CD8-positive, alpha-beta memory T cell (primary cell): ENCODE results near the gene NDOR1. TPM values are rescaled to one million over a fixed set of nuclear protein-coding genes. Genes with fewer than 3 reads are reported as not detected.
A peak's percentile ranks its signal among the peaks of the same experiment; 100 is the strongest.

Source experiments
- CTCF ChIA-PET: fragments of 350-600 bp; sonication (Branson Sonifier 250); formaldehyde crosslinking; loops from one replicate; lab custom pipeline; 2021; ENCODE audit warnings: antibody characterized with exemption; lab: Charles Lee
- POLR2A ChIA-PET: fragments of 350-600 bp; sonication (Branson Sonifier 250); formaldehyde crosslinking; loops from one replicate; lab custom pipeline; 2021; ENCODE audit warnings: antibody characterized with exemption; lab: Charles Lee
- DNase-seq, 5 donors: peaks; one replicate each; pipeline versions ENCODE4 v3.0.0 to v3.0.0-alpha.2; 2020 to 2022; ENCODE audit warnings: mixed read lengths in 1 of 5
- H3K27ac ChIP-seq: one replicate; pipeline ENCODE4 v1.7.0; 2013; ENCODE audit warnings: low read depth, mild to moderate bottlenecking, low read length, moderate library complexity
- H3K27me3 ChIP-seq: 2 replicates; pipeline ENCODE4 v1.7.0; 2013; ENCODE audit warnings: low read length, mild to moderate bottlenecking; ENCODE audit not compliant: insufficient read depth, poor library complexity, severe bottlenecking
- H3K36me3 ChIP-seq: 2 replicates; pipeline ENCODE4 v1.7.0; 2013; ENCODE audit warnings: mild to moderate bottlenecking, low read length, moderate library complexity; ENCODE audit not compliant: insufficient read depth
- H3K4me1 ChIP-seq: 2 replicates; pipeline ENCODE4 v1.7.0; 2013; ENCODE audit warnings: mild to moderate bottlenecking, low read length, moderate library complexity; ENCODE audit not compliant: insufficient read depth
- H3K4me3 ChIP-seq: 2 replicates; pipeline ENCODE4 v1.7.0; 2013; ENCODE audit warnings: mild to moderate bottlenecking, low read length
- H3K9me3 ChIP-seq: 2 replicates; pipeline ENCODE4 v1.7.0; 2013; ENCODE audit warnings: mild to moderate bottlenecking, low read length
- H3K27ac Mint-ChIP-seq, 8 donors: one replicate each; pipeline ENCODE4 v1.8.0; 2020 to 2021; ENCODE audit warnings: mixed read lengths in 8 of 8, mild to moderate bottlenecking in 6 of 8, inconsistent platforms in 3 of 8, moderate library complexity in 3 of 8
- H3K27me3 Mint-ChIP-seq, 2 donors: one replicate each; pipeline ENCODE4 v1.8.0; 2020 to 2021; ENCODE audit warnings: mixed read lengths in 2 of 2, mild to moderate bottlenecking in 1 of 2, moderate library complexity in 1 of 2
- H3K36me3 Mint-ChIP-seq, 3 donors: one replicate each; pipeline ENCODE4 v1.8.0; 2020 to 2021; ENCODE audit warnings: mixed read lengths in 3 of 3, inconsistent platforms in 1 of 3, mild to moderate bottlenecking in 1 of 3
- H3K4me1 Mint-ChIP-seq, 3 donors: one replicate each; pipeline ENCODE4 v1.8.0; 2020 to 2021; ENCODE audit warnings: mixed read lengths in 3 of 3, inconsistent platforms in 1 of 3, mild to moderate bottlenecking in 1 of 3
- H3K4me3 Mint-ChIP-seq, 7 donors: one replicate each; pipeline ENCODE4 v1.8.0; 2020 to 2021; ENCODE audit warnings: mixed read lengths in 7 of 7, mild to moderate bottlenecking in 6 of 7, moderate library complexity in 4 of 7, inconsistent platforms in 2 of 7
- H3K9me3 Mint-ChIP-seq, 5 donors: one replicate each; pipeline ENCODE4 v1.8.0; 2020 to 2022; ENCODE audit warnings: mixed read lengths in 5 of 5, mild to moderate bottlenecking in 3 of 5, moderate library complexity in 2 of 5, inconsistent platforms in 1 of 5
- polyA plus RNA-seq: library from polyadenylated mRNA; unstranded; fragments of 300-500 nt; fragmentation: Illumina TruSeq; gene quantifications from one replicate; pipeline ENCODE4 v1.2.3, GENCODE V29; 2021
- total RNA-seq, 2 experiments: library from RNA; stranded (reverse); gene quantifications; one replicate each; pipeline ENCODE4 v1.2.3, GENCODE V29; 2021

NDOR1 gene
- total and polyA plus RNA-seq, 3 experiments from 2014 or later = 9.9 to 47.4 (median 45.1) TPM

DNA sequence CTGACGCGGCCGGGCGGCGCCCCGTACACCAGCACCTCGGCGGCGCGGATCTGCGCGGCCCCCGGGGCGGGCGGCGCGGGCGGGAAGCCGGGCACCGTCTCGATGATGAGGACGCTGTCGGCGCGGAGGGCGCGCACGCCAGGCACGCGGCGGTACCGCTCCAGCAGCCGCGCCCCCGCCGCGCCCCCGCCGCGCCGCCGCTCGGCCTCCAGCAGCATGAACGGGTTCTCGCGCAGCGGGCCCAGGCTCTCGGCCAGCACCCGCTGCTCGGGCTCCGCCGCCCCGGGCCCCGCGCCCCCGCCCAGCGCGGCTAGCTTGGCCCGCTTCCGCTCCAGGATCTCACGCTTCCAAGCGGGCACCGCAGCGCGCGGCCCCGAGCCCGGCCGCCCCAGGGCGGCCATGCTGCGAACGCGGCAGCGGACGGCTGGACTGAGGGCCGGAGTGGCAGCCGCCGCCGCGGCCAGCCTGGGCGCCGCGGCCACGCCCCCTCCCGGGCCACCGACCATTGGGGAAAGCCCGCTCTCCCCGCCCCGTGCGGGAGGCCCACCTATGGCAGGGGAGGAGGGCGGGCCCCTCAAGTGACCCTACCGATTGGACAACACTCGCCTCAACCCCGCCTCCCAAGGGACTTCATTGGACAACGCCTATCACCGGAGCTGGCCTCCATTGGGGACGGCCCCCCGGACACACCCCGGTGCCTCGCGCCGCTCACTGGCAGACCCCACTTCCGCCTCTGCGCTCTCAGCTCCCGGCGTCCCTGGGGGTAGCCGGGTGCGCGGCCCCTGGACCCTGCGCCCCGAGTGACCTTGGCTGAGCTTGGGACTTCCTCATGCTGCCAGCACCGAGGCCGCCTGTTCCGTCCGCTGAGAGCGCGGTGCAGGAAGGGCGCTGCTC, 4.9 kb upstream of the NDOR1 start, which contains the start of gene TPRN:
TSS of gene TPRN (minus strand) at position 431 of the 894 bp plus-strand sequence. CDS start at position 401, 30 bp downstream.
- Histone ChIP-seq H3K27ac (peak within 1 kb of the TSS; percentile 74), H3K4me3 (peak within 1 kb of the TSS; percentile 78), H3K4me1 (peaks cover 30% of the 10 kb centered on the region), H3K9me3 (no peaks in the 10 kb centered on the region), H3K27me3 (no peaks in the 10 kb centered on the region), H3K36me3 (no peaks in the 10 kb centered on the region)
- CTCF ChIA-PET = interaction anchor here (0.7 to 2.6 kb wide), 5 partner anchors 11 to 104 kb away, joined by 3 to 13 read pairs (median 4); partner anchors contain the start of genes ANAPC2, CYSRT1, RNF224 and SSNA1
- Mint-ChIP-seq H3K27me3 (no peaks in the 10 kb centered on the region), H3K4me3 (peak within 1 kb of the TSS; percentile 79 to 98 (median 83)), H3K9me3 (no peaks in the 10 kb centered on the region), H3K27ac (peak within 1 kb of the TSS; percentile 66 to 97 (median 78)), H3K36me3 (peaks cover 0 to 2% (median 0%) of the 10 kb centered on the region in 3 donors), H3K4me1 (peaks cover 20 to 35% (median 21%) of the 10 kb centered on the region in 3 donors)
- peak; percentile 95 to 99 (median 98) for DNase-seq
- POLR2A ChIA-PET = interaction anchor here (0.6 to 2.5 kb wide), 12 partner anchors 12 to 393 kb away, joined by 3 to 20 read pairs (median 4); partner anchors contain the start of genes ANAPC2, MAN1B1, NELFB and RABL6

DNA sequence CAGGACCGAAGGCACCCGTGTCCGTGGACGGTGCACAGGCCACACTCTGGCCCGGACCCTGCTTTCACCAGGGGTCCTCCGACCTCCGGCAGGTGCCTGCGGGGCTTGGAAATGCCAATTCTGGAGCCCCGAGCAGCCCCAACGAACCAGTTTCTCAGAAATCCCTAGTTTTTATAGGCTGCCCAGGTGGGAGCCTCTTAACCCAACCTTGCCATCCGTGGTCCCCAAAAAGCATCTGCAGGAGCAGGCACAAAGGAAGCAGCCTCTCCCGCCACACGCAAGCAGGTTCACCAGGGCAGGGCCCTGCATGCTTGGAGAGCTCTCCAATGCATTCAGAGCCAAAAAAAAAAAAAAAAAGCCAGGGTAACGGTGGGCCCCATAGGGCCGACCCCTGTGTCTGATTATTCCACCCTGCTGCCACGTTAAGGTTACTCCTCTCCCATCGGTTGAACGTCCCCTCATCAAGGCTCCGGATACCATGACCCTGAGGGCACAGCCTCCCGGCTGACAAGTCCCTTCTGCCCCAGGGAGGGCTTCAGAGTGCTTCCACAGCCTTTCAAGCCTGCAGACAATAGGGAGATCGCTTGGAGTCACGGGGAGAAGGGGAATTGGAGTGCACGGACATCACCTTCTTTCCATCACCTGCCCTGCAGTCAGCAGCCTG, 4.2 kb upstream of the NDOR1 start:
- Histone ChIP-seq H3K27ac (peak overlapping the region; percentile 74), H3K4me3 (peak overlapping the region; percentile 78), H3K27me3 (no peaks in the 10 kb centered on the region), H3K36me3 (no peaks in the 10 kb centered on the region), H3K4me1 (peaks cover 36% of the 10 kb centered on the region), H3K9me3 (no peaks in the 10 kb centered on the region)
- ChIA-PET POLR2A (interaction anchor here (0.9 to 2.5 kb wide), 8 partner anchors 13 to 394 kb away, joined by 3 to 20 read pairs (median 5); partner anchors contain the start of genes ANAPC2, RABL6, RNF208 and RNF224), CTCF (interaction anchor here (1.0 to 2.6 kb wide), 4 partner anchors 12 to 26 kb away, joined by 3 to 13 read pairs (median 4); partner anchors contain the start of genes ANAPC2, CYSRT1, RNF224 and SSNA1)
- Mint-ChIP-seq H3K4me1 (peaks cover 25 to 43% (median 27%) of the 10 kb centered on the region in 3 donors), H3K9me3 (no peaks in the 10 kb centered on the region), H3K36me3 (peaks cover 0 to 2% (median 0%) of the 10 kb centered on the region in 3 donors), H3K4me3 (peak overlapping the region; percentile 79 to 98 (median 83)), H3K27me3 (no peaks in the 10 kb centered on the region), H3K27ac (peak overlapping the region; percentile 66 to 97 (median 78))
- DNase-seq = no peak

DNA sequence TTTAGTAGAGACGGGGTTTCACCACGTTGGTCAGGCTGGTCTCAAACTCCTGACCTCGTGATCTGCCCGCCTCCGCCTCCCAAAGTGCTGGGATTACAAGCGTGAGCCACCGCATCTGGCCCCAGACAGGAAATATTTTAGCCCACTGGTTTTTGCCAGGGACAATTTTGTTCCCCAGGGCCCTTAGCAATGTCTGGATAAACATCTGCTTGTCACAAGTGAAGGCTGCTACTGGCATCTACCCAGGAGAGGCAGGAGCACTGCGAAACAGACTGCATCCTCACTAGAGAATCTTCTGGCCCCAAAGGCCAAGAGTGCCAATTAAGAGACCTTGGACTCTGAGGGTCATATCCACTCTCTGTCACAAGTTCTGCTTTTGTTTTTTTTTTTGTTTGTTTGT, 2.5 kb upstream of the NDOR1 start:
- Histone ChIP-seq H3K4me3 (no peak overlapping the region), H3K4me1 (peaks cover 45% of the 10 kb centered on the region), H3K27ac (no peak overlapping the region), H3K9me3 (no peaks in the 10 kb centered on the region), H3K27me3 (no peaks in the 10 kb centered on the region), H3K36me3 (peaks cover 5% of the 10 kb centered on the region)
- H3K4me3 Mint-ChIP-seq = peak overlapping the region in 3 of 7 donors; percentile 19 to 96 (median 70)
- peaks cover 38 to 57% (median 41%) of the 10 kb centered on the region in 3 donors for H3K4me1 Mint-ChIP-seq
- ChIA-PET CTCF (interaction anchor here (0.6 to 2.6 kb wide), 4 partner anchors 14 to 58 kb away, joined by 3 to 13 read pairs (median 4); partner anchors contain the start of genes ANAPC2 and SSNA1), POLR2A (interaction anchor here (0.7 kb wide), 1 partner anchor 90 kb away, joined by 10 read pairs; no protein-coding TSS in a partner anchor)
- H3K9me3 Mint-ChIP-seq = no peaks in the 10 kb centered on the region
- H3K36me3 Mint-ChIP-seq = peaks cover 0 to 11% (median 7%) of the 10 kb centered on the region in 3 donors
- DNase-seq = no peak
- H3K27ac Mint-ChIP-seq = no peak overlapping the region
- H3K27me3 Mint-ChIP-seq = peaks cover 0 to 1% of the 10 kb centered on the region in 2 donors

DNA sequence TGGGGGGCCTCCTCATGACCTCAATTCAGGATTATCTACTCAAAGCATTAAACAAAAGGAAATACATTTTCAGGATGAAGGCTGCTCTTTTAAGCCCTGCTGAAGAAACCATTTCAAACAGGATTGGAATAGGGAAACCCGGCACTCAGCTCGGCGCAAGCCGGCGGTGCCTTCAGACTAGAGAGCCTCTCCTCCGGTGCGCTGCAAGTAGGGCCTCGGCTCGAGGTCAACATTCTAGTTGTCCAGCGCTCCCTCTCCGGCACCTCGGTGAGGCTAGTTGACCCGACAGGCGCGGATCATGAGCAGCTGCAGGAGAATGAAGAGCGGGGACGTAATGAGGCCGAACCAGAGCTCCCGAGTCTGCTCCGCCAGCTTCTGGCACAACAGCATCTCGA, 772 bp upstream of the NDOR1 start:
- H3K27ac Mint-ChIP-seq = peak overlapping the region; percentile 68 to 96 (median 94)
- H3K9me3 Mint-ChIP-seq = no peaks in the 10 kb centered on the region
- H3K27me3 ChIP-seq = no peaks in the 10 kb centered on the region
- peaks cover 0 to 19% (median 7%) of the 10 kb centered on the region in 3 donors for H3K36me3 Mint-ChIP-seq
- H3K4me1 ChIP-seq = peaks cover 40% of the 10 kb centered on the region
- H3K4me3 ChIP-seq = peak overlapping the region; percentile 97
- POLR2A ChIA-PET = interaction anchor here (0.9 to 2.8 kb wide), 4 partner anchors 15 to 109 kb away, joined by 3 to 11 read pairs (median 4); partner anchors contain the start of gene TUBB4B
- H3K4me1 Mint-ChIP-seq = peaks cover 38 to 54% (median 41%) of the 10 kb centered on the region in 3 donors
- peak overlapping the region; percentile 89 to 96 (median 91) for H3K4me3 Mint-ChIP-seq
- H3K27ac ChIP-seq = peak overlapping the region; percentile 85
- H3K36me3 ChIP-seq = peaks cover 5% of the 10 kb centered on the region
- H3K27me3 Mint-ChIP-seq = peaks cover 0 to 1% of the 10 kb centered on the region in 2 donors
- CTCF ChIA-PET = interaction anchor here (1.1 to 1.9 kb wide), 3 partner anchors 16 to 158 kb away, joined by 3 to 6 read pairs (median 3); partner anchors contain the start of gene SSNA1
- DNase-seq = no peak
- H3K9me3 ChIP-seq = no peaks in the 10 kb centered on the region

GRCh38 chr9:137206602-137207001, 1.1 kb downstream of the NDOR1 start:
- peaks cover 0 to 1% of the 10 kb centered on the region in 2 donors for H3K27me3 Mint-ChIP-seq
- H3K27ac ChIP-seq = peak overlapping the region; percentile 7
- POLR2A ChIA-PET = interaction anchor here (1.1 to 2.0 kb wide), 2 partner anchors 17 to 77 kb away, joined by 3 to 7 read pairs; no protein-coding TSS in a partner anchor
- H3K36me3 ChIP-seq = peaks cover 5% of the 10 kb centered on the region
- H3K27ac Mint-ChIP-seq = peak overlapping the region; percentile 85 to 96 (median 92)
- no peak for DNase-seq
- peaks cover 34 to 47% (median 38%) of the 10 kb centered on the region in 3 donors for H3K4me1 Mint-ChIP-seq
- CTCF ChIA-PET = interaction anchor here (1.2 to 1.4 kb wide), 2 partner anchors 20 to 30 kb away, joined by 3 to 4 read pairs; partner anchors contain the start of gene RNF224
- H3K9me3 Mint-ChIP-seq = no peaks in the 10 kb centered on the region
- no peaks in the 10 kb centered on the region for H3K27me3 ChIP-seq
- H3K4me3 ChIP-seq = peak overlapping the region; percentile 97
- H3K9me3 ChIP-seq = no peaks in the 10 kb centered on the region
- peak overlapping the region; percentile 79 to 96 (median 90) for H3K4me3 Mint-ChIP-seq
- peaks cover 0 to 21% (median 7%) of the 10 kb centered on the region in 3 donors for H3K36me3 Mint-ChIP-seq
- peaks cover 34% of the 10 kb centered on the region for H3K4me1 ChIP-seq

- POLR2A ChIA-PET = no interaction called here
- CTCF ChIA-PET = no interaction called here
- no peaks in the 10 kb centered on the region for H3K27me3 ChIP-seq
- Mint-ChIP-seq H3K27ac (peak overlapping the region in 1 of 8 donors; percentile 83), H3K4me3 (peak overlapping the region in 1 of 7 donors; percentile 30), H3K9me3 (no peaks in the 10 kb centered on the region), H3K27me3 (peaks cover 0 to 1% of the 10 kb centered on the region in 2 donors), H3K4me1 (peaks cover 12 to 13% (median 12%) of the 10 kb centered on the region in 3 donors), H3K36me3 (peaks cover 0 to 25% (median 7%) of the 10 kb centered on the region in 3 donors)
- no peak overlapping the region for H3K27ac ChIP-seq
- no peak for DNase-seq
- H3K36me3 ChIP-seq = peaks cover 5% of the 10 kb centered on the region
- H3K9me3 ChIP-seq = no peaks in the 10 kb centered on the region
- peaks cover 7% of the 10 kb centered on the region for H3K4me1 ChIP-seq
- H3K4me3 ChIP-seq = no peak overlapping the region
Measured at GRCh38 chr9:137211532-137211931, 6.0 kb downstream of the NDOR1 start.

- POLR2A ChIA-PET = no interaction called here
- CTCF ChIA-PET = no interaction called here
- Histone ChIP-seq H3K36me3 (no peaks in the 10 kb centered on the region), H3K9me3 (no peaks in the 10 kb centered on the region), H3K4me3 (no peak overlapping the region), H3K27me3 (no peaks in the 10 kb centered on the region), H3K4me1 (no peaks in the 10 kb centered on the region), H3K27ac (no peak overlapping the region)
- Mint-ChIP-seq H3K27ac (no peak overlapping the region), H3K4me1 (peaks cover 2 to 3% (median 2%) of the 10 kb centered on the region in 3 donors), H3K4me3 (no peak overlapping the region), H3K27me3 (no peaks in the 10 kb centered on the region), H3K9me3 (no peaks in the 10 kb centered on the region), H3K36me3 (peaks cover 0 to 18% (median under 1%) of the 10 kb centered on the region in 3 donors)
- DNase-seq = no peak
Measured at GRCh38 chr9:137212520-137212919, 7.0 kb downstream of the NDOR1 start.
